ENCODE results near the gene MT1F. TPM values are rescaled to one million over a fixed set of nuclear protein-coding genes. Genes with fewer than 3 reads are reported as not detected.
"Not testable (repeated sequence)": the region's sequence is repeated elsewhere in the genome, so short reads cannot be mapped to it uniquely, and the experiment has no call there.

MT1F gene
- total RNA-seq, 2 experiments from 2014 or later = 0.44 TPM; not detected in 1

DNA sequence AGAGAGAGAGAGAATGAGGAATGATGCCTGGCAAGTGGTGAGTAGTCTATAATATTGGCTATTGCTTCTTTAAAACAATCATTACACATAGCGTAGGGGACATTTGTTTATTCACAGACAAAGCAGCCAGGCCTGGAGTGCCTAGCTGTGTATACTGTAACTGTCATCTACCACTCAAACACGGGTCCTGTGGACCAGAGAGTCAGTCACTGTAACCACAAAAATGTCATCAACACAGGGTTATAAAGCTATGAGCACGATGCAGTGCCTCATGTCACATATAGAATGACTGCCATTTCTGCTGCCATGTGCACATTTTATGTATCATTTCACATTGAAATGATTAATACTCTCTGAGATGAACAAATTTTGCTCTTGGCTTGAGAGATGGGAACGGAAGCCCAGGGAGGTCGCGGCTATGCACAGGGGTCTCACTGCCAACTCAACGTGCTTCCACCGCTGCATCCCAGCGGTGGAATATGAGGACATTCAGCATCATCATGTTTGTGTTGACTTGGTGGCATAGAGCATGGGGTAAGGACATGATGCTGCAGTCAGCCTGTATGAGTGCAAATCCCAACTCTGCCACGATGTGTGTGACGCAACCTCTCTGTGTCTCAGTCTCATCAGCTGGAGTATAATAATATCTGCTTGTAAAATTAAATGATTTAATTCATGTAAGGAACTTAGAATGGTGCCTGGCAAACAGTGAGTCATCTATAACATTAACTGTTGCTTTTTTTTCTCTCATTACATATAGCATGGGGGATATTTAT lies 15.2 kb downstream of the MT1F start:
- no peaks in the 10 kb centered on the region for H3K4me1 ChIP-seq (ENCODE audit: insufficient read depth, low read length, poor library complexity, severe bottlenecking)
- H2AFZ ChIP-seq (ENCODE audit: low read length) = no peak overlapping the region
- no peak overlapping the region for H3K27ac ChIP-seq (ENCODE audit: low read depth, low read length, poor library complexity, severe bottlenecking)
- H3K9me3 ChIP-seq (ENCODE audit: low read length) = no peaks in the 10 kb centered on the region
- no peak overlapping the region for H3K4me3 ChIP-seq (ENCODE audit: low read depth, low read length, poor library complexity, severe bottlenecking)
- H3K79me2 ChIP-seq (ENCODE audit: insufficient read depth, low read depth, low read length) = no peaks in the 10 kb centered on the region
- no peaks in the 10 kb centered on the region for H4K20me1 ChIP-seq (ENCODE audit: insufficient read depth, low read length)
- ChIA-PET POLR2A (interaction anchor here (0.7 kb wide), 1 partner anchor 27 kb away, joined by 4 read pairs; no protein-coding TSS in a partner anchor), CTCF (ENCODE audit: unreplicated experiment) (no interaction called here)
- intact Hi-C loops (cut with micrococcal nuclease; ENCODE audit: unreplicated experiment) = no loop called here
- H3K4me2 ChIP-seq (ENCODE audit: low read length) = no peak overlapping the region
- no peak for DNase-seq (ENCODE audit: low spot score)
- H3K36me3 ChIP-seq (ENCODE audit: insufficient read depth, low read length) = no peaks in the 10 kb centered on the region
- no TSS peak for BruUV-seq (replicated peaks)
- H3K9me2 ChIP-seq (ENCODE audit: insufficient read depth, low read length) = no peaks in the 10 kb centered on the region
- TF ChIP-seq, protein P1, sequence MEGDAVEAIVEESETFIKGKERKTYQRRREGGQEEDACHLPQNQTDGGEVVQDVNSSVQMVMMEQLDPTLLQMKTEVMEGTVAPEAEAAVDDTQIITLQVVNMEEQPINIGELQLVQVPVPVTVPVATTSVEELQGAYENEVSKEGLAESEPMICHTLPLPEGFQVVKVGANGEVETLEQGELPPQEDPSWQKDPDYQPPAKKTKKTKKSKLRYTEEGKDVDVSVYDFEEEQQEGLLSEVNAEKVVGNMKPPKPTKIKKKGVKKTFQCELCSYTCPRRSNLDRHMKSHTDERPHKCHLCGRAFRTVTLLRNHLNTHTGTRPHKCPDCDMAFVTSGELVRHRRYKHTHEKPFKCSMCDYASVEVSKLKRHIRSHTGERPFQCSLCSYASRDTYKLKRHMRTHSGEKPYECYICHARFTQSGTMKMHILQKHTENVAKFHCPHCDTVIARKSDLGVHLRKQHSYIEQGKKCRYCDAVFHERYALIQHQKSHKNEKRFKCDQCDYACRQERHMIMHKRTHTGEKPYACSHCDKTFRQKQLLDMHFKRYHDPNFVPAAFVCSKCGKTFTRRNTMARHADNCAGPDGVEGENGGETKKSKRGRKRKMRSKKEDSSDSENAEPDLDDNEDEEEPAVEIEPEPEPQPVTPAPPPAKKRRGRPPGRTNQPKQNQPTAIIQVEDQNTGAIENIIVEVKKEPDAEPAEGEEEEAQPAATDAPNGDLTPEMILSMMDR (conservative IDR thresholded peaks at IDR 0.05; ENCODE audit: low read length) = no peak
- no peak for TF ChIP-seq EZH2phosphoT487 (IDR thresholded peaks at IDR 0.05; ENCODE audit: borderline replicate concordance, low read depth, low read length)

DNA sequence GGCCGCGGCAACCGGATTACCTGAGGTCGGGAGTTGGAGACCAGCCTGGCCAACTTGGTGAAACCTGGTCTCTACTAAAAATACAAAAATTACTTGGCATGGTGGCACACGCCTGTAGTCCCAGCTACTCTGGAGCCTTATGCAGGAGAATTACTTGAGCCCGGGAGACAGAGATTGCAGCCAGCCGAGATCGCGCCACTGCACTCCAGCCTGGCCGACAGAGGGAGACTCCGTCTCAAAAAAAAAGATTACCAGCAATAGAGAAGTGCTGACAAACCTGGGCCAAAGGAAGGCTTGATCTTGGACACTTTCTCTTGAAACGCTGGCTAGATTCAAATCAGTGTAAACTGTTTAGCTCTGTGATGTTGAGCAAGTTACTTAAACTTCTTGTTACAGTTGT lies 16.2 kb downstream of the MT1F start:
- peak; percentile 19 for DNase-seq (ENCODE audit: low spot score)
- ChIA-PET CTCF (ENCODE audit: unreplicated experiment) (no interaction called here), POLR2A (no interaction called here)
- Histone ChIP-seq H2AFZ (ENCODE audit: low read length) (no peak overlapping the region), H3K4me3 (ENCODE audit: low read depth, low read length, poor library complexity, severe bottlenecking) (no peak overlapping the region), H3K36me3 (ENCODE audit: insufficient read depth, low read length) (no peaks in the 10 kb centered on the region), H4K20me1 (ENCODE audit: insufficient read depth, low read length) (no peaks in the 10 kb centered on the region), H3K9me3 (ENCODE audit: low read length) (no peaks in the 10 kb centered on the region), H3K4me2 (ENCODE audit: low read length) (no peak overlapping the region), H3K9me2 (ENCODE audit: insufficient read depth, low read length) (no peaks in the 10 kb centered on the region), H3K27ac (ENCODE audit: low read depth, low read length, poor library complexity, severe bottlenecking) (no peak overlapping the region), H3K79me2 (ENCODE audit: insufficient read depth, low read depth, low read length) (no peaks in the 10 kb centered on the region), H3K4me1 (ENCODE audit: insufficient read depth, low read length, poor library complexity, severe bottlenecking) (no peaks in the 10 kb centered on the region)
- no peak for TF ChIP-seq EZH2phosphoT487 (IDR thresholded peaks at IDR 0.05; ENCODE audit: borderline replicate concordance, low read depth, low read length)
- TF ChIP-seq, protein P1 (conservative IDR thresholded peaks at IDR 0.05; ENCODE audit: low read length) = peak; percentile 52; the same call in 1 of the 2 replicates
- BruUV-seq (replicated peaks) = no TSS peak
- intact Hi-C loops (cut with micrococcal nuclease; ENCODE audit: unreplicated experiment) = loop anchor here (1.0 kb wide), 1 partner anchor 28 kb away; no protein-coding TSS in a partner anchor

DNA sequence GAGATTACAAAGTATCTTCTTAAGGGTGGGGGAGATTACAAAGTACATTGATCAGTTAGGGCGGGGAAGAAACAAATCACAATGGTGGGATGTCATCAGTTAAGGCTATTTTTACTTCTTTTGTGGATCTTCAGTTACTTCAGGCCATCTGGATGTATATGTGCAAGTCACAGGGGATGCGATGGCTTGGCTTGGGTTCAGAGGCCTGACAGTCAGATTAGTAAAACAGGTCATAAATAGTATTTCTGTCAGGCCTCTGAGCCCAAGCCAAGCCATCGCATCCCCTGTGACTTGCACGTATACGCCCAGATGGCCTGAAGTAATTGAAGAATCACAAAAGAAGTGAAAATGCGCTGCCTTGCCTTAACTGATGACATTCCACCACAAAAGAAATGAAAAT lies 16.8 kb downstream of the MT1F start:
- H3K79me2 ChIP-seq (ENCODE audit: insufficient read depth, low read depth, low read length); BruUV-seq (replicated peaks); H3K4me2 ChIP-seq (ENCODE audit: low read length); H4K20me1 ChIP-seq (ENCODE audit: insufficient read depth, low read length); H3K36me3 ChIP-seq (ENCODE audit: insufficient read depth, low read length); H3K27ac ChIP-seq (ENCODE audit: low read depth, low read length, poor library complexity, severe bottlenecking); H3K4me3 ChIP-seq (ENCODE audit: low read depth, low read length, poor library complexity, severe bottlenecking); POLR2A ChIA-PET; H2AFZ ChIP-seq (ENCODE audit: low read length); DNase-seq (ENCODE audit: low spot score); H3K4me1 ChIP-seq (ENCODE audit: insufficient read depth, low read length, poor library complexity, severe bottlenecking); CTCF ChIA-PET (ENCODE audit: unreplicated experiment); H3K9me2 ChIP-seq (ENCODE audit: insufficient read depth, low read length); H3K9me3 ChIP-seq (ENCODE audit: low read length): not testable (repeated sequence)
- intact Hi-C loops (cut with micrococcal nuclease; ENCODE audit: unreplicated experiment) = loop anchor here (1.0 kb wide), 1 partner anchor 28 kb away; no protein-coding TSS in a partner anchor
